Kidney glomerular epithelial cell (primary cell): ENCODE results near the gene SH3D19.
"Not testable (repeated sequence)": the region's sequence is repeated elsewhere in the genome, so short reads cannot be mapped to it uniquely, and the experiment has no call there.

Experiments used
- DNase-seq: peaks from one replicate; lab custom pipeline; 2025; lab: John Stamatoyannopoulos, UW

The SH3D19 gene

DNA sequence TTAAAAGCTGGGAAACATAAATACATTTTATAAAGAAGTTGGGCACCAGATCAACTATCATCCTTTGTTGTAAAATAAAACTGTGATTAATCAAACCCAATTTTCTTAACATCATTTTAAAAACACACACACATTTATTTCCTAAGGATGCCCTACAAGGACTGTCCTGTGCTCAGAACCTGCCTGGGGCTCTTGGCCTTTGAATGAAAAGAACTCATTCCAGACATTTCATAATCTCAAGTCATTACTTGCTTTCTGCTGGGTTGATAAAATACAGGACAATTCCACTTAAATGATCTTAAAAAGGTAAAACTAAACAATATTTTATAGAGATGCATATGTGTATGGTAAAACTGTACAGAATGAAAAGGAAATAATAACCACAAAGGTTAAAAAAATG is 2.8 kb downstream of the SH3D19 start:
- DNase-seq, result no peak

DNA sequence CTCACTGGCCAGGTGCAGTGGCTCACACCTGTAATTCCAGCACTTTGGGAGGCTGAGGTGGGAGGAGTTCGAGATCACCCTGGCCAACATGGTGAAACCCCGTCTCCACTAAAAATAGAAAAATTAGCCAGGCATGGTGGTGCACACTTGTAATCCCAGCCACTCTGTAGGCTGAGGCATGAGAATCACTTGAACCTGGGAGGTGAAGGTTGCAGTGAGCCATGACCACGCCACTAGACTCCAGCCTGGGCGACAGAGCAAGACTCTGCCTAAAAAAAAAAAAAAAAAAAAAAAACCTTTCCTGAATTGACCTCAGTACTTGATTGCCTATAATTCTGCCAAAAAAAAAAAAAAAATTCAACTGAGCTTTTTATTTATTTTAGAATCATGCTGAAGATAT is 3.2 kb downstream of the SH3D19 start:
- not testable (repeated sequence) for DNase-seq

DNA sequence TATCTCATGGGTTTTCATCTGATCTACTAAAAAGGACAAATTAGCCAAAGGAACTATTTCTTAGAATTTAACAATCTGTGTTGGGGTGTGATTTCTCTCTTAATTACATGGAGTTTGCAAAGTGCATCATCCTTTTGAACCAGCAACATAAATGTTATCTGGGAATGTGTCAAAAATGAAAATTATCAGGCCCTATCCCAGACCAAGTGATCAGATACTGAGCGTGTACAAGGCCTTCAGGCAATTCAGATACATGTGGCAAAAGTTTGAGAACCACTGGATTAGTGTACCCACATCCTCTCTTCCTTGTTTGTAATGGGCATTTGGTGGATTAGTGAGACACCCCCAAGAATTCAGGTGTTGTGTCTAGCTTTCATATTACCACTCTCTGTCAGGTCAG is 3.8 kb downstream of the SH3D19 start:
- no peak for DNase-seq

DNA sequence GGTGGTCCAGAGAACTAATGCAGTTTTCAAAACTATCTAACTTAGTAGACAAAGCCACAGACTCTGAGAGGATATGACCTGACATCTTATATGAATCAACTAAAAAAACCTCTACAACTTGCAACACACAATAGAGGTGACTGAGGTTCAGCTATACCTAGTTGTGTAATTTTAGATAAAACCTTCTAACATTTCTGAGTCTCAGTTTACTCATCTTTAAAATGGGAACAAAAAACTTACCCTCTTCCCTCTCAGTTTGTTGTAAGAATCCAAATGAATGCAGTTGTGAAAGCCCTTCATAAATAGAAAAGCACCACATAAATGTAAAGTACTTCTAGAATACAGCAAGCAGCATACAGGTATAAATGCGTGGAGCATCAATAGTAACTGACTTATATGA is 5.9 kb downstream of the SH3D19 start:
- DNase-seq, result no peak

DNA sequence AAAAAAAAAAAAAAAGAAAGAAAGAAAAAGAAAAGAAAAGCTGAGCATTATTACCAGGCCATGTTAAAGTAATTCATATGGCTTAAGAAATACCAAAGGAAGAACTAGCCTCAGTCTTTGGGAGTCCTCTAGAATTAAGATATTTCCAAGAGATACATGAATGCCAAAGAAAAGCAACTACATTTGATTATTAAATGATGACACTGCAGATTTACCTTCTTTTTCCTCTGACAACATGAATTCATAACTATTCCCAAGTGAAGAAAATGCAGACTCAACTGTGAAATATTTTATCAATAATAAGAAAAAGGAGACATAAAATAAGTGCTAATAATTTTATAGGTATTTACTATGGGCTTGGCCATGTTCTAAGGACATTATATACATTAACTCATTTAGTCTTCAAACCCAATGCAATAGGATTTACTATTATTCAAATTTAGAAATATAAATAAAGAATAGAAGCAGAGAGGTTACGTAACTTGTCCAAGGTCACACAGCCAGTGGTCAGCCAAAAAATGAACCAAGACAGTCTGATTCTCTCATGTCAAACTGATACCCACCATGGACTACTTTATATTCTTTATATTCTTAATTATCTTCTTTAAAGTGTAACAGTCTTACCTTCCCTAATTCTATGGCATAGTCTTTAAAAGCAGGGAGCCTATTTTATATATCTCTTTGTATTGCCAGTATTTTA is 6.9 kb downstream of the SH3D19 start:
- DNase-seq, result no peak

DNA sequence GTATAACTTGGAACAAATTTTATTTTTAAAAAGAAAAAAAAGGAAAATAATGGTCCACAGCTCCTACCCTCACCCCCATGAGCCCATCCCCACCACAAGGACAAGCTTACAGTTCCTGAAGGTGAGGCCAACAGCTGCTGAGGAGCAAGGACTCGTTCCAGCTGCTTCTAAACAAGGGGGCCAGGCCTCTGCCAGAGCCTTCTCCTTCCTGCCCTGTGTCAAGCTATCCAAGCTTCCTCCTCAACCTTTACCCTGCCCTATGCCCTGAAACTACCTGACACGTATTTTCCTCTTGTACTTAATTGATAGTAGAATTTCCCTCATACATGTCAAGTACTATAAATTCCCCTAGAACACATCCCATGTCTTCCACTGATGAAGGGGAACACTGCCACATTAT is 8.8 kb downstream of the SH3D19 start:
- no peak for DNase-seq

DNA sequence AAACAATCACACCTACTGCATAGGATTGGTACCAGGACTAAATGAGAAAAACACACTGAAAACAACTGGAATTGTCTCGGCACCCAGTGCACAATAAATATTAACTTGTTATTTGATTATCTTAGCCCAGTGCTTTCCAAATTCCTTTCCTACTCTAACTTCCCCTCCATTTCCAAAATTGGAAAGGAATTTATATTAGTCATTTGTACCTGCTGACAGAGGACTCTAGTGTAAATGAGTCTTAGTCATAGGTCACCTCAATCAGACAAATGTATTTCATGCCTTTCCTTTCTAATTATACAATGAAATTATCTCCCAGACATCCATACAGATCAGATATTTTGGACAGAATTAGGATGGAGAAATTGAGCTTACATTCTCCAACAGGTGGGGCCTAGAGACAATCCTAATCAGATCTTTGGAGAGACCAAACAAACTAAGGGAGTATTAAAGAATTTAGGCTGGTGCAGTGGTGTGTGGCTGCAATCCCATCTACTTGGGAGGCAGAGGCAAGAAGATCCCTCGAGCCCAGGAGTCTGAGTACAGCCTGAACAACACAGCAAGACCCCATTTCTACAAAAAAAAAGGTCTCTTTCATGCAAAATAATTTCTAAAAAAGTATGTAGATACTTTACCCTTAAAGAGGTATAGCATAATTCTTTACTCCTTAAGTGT is 10.1 kb downstream of the SH3D19 start:
- peak; percentile 74 for DNase-seq

DNA sequence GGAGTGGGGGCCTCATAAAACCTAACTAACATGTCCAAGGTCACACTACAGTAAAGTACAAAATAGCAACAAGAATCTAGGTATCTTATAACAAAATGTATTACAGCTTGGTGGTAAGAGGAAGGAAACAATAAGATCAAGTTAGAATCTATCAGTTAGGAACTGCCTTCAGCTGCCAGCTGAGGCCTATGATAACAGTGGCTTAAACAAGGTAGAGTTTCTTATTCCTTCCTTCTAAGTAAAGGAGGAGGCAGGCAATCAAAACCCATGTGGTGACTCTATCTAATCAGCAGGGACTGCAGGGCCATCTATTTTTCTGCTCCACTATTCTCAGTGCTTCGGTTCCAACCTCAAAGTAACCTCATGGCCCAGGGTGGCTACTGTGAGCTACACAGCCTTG is 10.9 kb downstream of the SH3D19 start:
- DNase-seq, result no peak

DNA sequence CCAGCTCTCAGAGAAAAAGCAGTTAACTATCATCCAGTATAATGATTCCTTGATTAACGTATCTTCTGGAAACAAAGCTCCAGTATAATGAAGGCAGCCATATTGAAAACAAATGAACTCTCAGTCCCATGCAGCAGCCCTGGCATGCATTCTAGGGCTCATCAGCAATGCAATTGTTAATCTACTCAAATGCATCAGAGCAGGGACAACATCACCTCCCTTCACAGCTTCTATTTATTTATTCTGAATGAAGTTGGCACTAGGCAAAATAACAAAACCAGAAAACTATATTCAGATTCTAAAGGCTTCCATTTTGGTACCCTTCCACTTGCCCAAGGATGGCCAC is 11.4 kb downstream of the SH3D19 start:
- no peak for DNase-seq

DNA sequence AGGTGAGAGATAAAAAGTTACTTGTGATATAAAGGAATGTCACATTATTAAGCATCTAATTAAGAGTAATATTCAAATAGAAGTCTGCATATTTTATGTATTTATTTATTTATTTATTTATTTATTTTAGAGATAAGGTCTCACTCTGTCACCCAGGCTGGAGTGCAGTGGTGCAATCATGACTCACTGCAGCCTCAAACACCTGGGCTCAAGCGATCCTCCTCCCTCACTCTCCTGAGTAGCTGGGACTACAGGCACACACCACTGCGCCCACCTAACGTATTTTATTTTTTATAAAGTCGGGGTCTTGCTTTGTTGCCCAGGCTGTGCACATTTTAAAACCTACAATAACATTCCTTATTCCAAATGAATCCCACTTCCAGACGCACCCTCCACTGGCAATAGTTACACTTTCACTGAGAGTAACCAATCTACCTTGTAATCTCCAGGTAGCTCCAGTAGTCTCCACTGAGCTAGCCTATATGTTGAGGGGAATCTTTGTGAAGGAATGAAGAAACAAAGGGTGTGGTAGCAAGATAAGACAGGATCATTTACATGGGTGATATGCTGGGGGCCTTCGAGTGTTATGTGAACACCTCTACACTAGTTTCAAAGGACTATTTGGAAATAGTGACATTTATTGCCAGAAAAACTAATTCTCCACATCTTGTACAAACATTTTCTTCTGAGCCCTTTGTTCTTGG is 11.9 kb downstream of the SH3D19 start:
- no peak for DNase-seq

DNA sequence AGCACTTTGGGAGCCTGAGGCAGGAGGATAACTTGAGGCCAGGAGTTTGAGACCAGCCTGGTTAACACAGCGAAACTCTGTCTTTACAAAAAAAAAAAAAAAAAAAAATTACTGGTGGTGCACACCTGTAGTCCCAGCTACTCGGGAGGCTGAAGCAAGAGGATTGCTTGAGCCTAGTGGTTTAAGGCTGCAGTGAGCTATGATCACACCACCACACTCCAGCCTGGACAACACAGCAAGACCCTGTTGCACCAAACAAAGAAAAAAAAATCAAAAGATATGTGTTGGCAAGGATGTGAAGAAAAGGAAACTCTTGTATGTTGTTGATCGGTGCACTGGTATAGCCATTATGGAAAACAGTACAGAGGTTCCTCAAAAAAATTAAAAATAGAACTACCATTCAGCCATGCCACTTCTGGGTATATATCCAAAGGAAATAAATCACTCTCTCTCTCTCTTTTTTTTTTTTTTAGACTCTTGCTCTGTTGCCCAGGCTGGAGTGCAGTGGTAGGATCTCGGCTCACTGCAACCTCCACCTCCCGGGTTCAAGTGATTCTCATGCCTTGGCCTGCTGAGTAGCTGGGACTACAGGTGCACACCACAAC is 15.2 kb downstream of the SH3D19 start:
- no peak for DNase-seq

DNA sequence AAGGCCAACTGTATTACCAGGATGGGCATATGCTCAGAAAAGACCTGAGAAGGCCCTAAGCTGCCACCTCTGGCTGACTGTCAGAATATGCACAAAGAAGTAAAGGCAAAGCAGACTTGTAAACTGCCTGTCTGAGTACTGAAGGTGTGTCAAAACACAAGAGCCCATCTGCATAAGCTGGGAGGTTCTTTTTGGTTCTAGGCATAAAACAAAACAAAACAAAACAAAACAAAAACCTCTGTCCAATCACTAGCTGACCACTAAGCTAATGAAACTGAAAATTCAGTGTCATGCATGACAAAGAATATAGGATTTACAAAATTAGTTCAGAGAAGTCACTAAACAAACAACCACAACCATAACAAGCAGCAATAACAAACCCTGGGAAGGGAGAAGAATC is 20.6 kb downstream of the SH3D19 start:
- peak; percentile 18 for DNase-seq

DNA sequence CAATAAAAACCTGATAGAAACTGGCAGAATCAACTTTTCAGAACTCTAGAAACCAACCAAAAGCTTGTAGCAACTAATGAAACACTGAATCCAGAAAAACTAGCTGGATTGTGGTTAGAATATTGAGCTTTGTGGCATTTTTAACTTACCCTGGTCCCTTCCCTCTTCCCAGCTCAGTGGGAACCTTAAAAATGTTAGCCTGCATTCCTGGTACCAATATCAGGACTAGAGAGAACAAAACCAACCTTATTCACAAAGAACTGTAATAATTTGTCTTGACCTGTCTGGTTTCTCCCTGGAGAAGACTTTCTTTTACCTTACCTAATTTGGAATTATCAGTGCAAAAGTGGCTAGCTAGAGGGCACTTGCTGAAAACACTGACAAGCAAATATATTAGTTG is 21.2 kb downstream of the SH3D19 start:
- DNase-seq, result no peak

DNA sequence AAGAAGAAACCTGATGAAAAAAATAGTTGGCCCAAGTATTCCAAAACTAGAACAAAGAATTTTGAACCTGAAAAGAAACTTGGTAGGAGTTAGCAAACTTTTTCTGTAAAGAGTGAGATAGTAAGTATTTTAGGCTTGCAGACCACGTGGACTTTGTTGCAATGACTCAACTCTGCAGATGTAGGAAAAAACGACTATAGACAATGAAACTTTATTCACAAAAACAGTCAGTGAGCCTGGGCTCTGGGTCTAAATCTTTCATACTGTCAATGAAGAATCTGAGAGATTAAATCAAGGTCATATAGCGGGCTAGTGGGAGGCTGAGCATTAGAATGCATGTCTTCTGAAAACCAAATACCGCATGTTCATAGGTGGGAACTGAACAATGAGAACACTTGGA is 23.0 kb downstream of the SH3D19 start:
- no peak for DNase-seq

DNA sequence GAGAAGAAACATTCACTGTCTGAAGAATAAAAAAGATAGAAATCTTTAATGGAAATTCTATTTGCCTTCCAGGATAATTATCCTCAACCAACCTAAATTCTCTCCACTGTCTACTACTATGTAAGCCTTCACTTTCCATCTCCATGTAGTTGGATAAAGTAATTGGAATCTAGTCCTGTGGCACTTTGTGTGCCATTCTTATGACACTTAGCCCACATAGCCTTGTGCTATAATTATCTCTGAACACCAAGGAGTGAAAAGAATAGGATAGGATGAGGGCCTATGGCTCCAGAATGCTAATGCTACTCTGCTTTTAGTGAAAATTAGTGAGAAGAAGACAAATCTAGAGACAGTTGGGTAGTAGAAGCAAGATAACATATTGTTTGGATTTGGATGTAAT is 28.2 kb downstream of the SH3D19 start:
- DNase-seq, result no peak

DNA sequence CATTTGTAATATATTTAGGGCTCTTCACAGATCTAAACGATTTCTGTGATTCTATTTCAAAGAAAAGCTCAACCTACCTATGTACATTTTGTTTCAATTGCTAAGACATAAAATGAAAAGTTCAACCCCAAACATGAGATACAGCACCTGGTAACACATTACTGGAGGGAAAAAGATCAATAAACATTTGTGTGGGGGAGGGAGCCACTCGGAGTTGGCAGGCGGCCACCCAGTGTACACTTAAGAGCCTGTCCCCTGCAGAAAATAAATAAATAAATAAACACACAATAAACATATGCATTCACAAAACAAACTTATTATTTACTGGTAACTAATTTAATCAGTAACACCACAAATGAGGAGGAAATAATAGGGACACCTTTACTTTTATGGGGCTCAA is 29.2 kb downstream of the SH3D19 start:
- DNase-seq, result no peak

DNA sequence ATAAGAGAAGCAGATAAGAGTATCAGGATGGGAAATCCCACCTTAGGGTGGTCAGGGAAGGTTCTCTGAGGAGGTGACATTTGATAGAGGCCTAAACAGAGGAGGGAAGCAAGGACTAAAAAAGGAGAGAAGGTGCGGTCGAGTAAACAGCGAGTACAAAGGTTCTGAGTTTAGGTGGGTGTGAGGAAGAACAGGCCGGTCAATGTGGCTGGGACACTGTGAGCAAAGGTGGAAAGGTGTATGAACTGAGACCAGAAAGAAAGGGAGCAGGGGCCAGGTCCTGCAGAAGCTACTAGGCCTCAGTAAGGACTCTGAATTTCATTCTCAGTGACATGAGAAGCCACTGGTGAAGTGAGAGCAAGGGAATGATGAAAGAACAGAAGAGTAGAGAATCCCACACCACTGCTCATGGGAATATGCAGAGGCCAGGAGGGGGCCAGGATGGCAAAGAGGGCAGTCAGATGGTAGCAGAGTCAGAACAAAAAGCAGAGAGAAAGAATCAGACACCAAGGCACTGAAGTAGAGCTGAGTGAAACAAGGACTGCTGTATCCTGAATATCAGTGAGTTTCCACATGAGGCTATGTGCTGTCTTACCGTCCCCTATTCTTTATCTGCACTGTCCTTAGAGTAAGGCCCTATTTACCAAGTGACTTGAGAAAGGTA is 30.4 kb downstream of the SH3D19 start:
- DNase-seq, result no peak

DNA sequence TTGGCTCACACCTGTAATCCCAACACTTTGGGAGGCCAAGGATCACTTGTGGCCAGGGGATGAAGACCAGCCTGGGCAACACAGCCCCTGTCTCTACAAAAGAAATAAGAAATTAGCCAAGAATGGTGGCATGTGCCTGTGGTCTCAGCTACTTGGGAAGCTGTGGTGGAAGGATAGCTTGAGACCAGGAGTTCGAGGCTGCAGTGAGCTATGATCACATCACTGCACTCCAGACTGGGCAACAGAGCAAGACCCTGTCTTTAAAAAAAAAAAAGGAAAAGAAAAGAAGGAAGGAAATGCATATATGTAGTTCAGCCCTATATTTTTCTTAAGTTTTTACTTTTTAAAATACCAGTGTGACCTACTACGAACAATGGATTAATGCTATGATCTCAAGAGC is 33.4 kb downstream of the SH3D19 start:
- DNase-seq, result no peak

DNA sequence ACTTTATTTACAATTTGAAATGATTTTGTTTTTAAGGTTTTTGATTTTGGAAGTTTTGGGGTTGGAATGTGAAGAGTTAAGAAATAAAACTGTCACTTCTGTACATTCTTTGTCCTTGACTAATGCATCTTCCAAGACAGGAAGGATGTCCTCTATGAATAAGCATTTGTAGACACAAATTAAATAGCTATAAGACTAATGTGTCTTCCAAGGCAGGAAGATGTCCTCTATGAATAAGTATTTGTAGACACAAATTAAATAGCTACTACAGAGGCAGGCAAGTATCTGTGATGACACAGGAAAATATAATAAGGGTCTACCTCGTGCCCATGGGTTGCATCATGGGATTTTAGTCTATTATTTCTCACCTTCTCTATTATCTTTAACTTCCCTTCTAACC is 33.9 kb downstream of the SH3D19 start:
- DNase-seq, result no peak

DNA sequence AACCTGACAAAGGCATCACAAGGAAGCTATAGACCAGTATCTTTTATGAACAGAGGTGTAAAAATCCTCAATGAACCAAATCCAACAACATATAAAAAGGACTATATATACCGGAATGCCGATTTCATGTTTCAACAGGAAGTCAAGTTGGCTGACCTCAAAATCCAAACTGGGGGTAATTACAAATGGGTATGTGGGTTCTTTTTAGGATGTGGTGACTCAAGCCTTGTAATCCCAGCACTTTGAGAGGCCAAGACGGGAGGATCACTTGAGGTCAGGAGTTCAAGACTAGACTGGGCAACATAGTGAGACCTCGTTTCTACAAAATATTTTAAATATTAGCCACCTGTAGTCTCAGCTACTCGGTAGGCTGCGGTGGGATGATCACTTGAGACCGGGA is 38.0 kb downstream of the SH3D19 start:
- no peak for DNase-seq

DNA sequence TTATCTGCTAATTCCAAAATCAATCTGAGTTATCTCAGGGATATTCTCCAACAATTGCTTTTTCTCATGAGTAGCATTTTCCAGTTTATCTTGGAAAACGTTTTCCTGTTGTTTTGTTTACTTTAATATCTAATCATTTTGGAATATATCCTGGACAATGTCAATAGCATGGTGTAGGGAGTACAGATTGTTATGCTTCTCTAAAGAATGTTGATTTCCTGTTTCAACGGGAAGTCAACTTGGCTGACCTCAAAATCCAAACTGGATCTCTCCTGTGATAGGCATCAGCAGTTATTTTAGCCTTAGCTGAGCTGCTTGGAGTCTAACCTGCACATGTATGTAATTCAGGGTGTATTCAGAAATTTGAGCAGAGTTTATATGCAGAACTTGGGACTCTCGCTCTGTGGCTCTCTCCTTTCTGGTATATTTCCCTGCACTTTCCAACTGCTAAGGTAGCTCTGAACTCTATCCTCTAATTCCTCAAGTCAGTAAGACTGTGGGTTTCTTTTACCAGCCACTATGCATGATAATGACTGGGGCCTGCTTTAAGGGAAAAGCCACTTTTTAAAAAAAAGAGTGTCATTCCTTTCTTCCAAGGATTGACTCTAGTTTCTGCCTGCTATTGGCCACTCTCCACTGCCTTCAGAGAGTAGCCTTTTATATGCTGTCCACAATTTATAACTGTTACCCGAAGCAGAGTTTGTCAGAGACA is 40.7 kb downstream of the SH3D19 start:
- DNase-seq, result no peak
